GM21528 (cell line): ENCODE results near the gene SHISAL2A.
A peak's percentile ranks its signal among the peaks of the same experiment; 100 is the strongest.

Experiments
- ATAC-seq: cut with Tn5 transposase; IDR thresholded peaks from one replicate; pipeline ENCODE4 v1.9.1; 2021; ENCODE audit warnings: mild to moderate bottlenecking, moderate library complexity; ENCODE audit not compliant: unreplicated experiment, low FRiP score

Gene SHISAL2A

GRCh38 chr1:52658795-52659194 is 25.8 kb downstream of the SHISAL2A start:
- ATAC-seq = no peak

- peak; percentile 60 for ATAC-seq
These were observed 26.4 kb downstream of the SHISAL2A start for GRCh38 chr1:52659356-52659755.

GRCh38 chr1:52659851-52660596 is 27.1 kb downstream of the SHISAL2A start:
- no peak for ATAC-seq

GRCh38 chr1:52660807-52661206 is 27.8 kb downstream of the SHISAL2A start:
- no peak for ATAC-seq

- no peak for ATAC-seq
These were observed 29.8 kb downstream of the SHISAL2A start for GRCh38 chr1:52662645-52663313.

- no peak for ATAC-seq
These were observed 30.7 kb downstream of the SHISAL2A start for GRCh38 chr1:52663716-52664115.

- no peak for ATAC-seq
These were observed 32.3 kb downstream of the SHISAL2A start for GRCh38 chr1:52665006-52665941.

GRCh38 chr1:52667290-52667689 is 34.3 kb downstream of the SHISAL2A start:
- ATAC-seq = no peak

GRCh38 chr1:52667984-52668383 is 35.0 kb downstream of the SHISAL2A start:
- no peak for ATAC-seq

GRCh38 chr1:52668711-52669110 is 35.7 kb downstream of the SHISAL2A start:
- ATAC-seq = no peak

GRCh38 chr1:52669696-52670095 is 36.7 kb downstream of the SHISAL2A start:
- no peak for ATAC-seq

GRCh38 chr1:52670604-52671003 is 37.6 kb downstream of the SHISAL2A start:
- ATAC-seq = no peak

GRCh38 chr1:52672946-52673345 is 40.0 kb downstream of the SHISAL2A start:
- ATAC-seq = no peak

- ATAC-seq = no peak
These were observed 40.5 kb downstream of the SHISAL2A start for GRCh38 chr1:52673513-52673912.

DNA sequence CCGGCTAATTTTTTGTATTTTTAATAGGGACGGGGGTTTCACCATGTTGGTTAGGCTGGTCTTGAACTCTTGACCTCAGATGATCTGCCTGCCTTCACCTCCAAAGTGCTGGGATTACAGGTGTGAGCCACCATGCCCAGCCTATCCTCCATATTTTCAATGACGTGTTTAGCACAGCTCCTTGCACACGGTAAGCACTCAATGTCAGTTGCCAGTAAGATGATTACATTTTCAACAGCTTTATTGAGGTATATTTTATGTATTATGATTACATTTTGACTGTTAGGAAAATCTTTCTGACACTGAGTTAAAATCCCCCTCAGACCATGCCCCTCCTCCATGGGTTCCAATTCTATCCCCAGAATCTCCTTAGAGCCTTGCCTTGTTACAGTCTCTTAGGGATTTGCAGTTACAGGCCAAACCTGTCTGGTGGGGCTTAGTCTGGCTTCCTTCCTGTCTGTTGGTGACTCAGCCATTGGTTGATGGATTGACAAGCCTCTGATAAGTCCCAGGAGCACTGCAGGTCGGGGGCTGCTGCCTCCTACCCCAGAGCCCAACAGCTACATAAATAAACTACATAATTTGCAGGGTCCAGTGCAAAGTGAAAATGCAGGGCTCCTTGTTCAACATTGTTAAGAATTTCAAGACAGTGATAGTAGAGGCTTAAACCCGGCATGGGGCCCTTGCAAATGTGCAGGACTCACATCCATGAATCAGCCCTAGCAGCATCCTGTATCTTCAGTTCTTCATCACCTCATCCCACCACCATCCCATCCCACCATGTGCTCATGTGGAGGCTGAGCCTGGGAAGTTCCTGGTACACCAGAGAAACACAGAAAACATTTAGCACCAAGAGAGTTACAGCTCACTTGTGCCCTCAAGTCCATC is 41.8 kb downstream of the SHISAL2A start:
- ATAC-seq = no peak

- ATAC-seq = no peak
These were observed 43.4 kb downstream of the SHISAL2A start for GRCh38 chr1:52676249-52676903.

GRCh38 chr1:52677076-52677806 is 44.3 kb downstream of the SHISAL2A start:
- no peak for ATAC-seq

DNA sequence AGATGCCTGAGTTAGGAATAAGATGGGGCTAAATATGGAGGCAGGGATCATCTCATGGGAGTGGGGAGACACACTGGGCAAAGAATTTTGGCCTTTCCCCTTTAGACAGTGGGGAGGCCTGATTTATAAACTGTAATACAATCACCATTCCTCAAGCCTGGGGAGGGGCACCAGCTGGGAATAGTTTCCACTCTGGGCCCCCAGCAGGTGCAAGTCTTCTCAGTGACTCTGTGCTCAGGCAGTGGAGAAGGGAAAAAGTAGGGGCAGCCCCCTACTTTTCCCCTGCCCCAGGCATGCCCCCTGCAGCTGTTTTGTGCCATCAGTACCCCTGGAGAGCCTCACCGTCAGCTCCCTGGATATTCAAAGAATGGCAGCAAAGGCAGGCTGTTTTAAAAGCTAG is 46.1 kb downstream of the SHISAL2A start:
- no peak for ATAC-seq

DNA sequence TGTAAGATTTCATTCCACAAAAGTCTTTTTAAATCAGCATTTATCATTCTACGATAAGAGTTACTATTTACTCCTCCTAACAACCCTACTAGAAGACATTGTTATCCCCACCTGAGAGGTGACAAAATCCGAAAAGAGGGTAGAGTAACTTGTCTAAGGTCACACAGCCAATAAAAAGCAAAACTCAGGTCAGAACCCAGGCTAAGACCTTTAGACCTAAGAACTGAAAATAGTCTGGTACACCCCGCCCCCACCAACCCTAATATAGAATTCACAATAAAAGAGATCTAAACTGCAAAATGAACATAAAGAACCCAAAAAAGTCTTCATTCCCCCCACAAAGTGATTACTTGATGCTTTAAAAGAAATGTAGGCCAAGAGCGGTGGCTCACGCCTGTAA is 46.5 kb downstream of the SHISAL2A start:
- ATAC-seq = no peak
